NCI-H69 (cell line): ENCODE measurements around the gene UBE2B.

Source experiments
- DNase-seq: peaks from one replicate; lab custom pipeline; 2025; lab: John Stamatoyannopoulos, UW

UBE2B gene

DNA sequence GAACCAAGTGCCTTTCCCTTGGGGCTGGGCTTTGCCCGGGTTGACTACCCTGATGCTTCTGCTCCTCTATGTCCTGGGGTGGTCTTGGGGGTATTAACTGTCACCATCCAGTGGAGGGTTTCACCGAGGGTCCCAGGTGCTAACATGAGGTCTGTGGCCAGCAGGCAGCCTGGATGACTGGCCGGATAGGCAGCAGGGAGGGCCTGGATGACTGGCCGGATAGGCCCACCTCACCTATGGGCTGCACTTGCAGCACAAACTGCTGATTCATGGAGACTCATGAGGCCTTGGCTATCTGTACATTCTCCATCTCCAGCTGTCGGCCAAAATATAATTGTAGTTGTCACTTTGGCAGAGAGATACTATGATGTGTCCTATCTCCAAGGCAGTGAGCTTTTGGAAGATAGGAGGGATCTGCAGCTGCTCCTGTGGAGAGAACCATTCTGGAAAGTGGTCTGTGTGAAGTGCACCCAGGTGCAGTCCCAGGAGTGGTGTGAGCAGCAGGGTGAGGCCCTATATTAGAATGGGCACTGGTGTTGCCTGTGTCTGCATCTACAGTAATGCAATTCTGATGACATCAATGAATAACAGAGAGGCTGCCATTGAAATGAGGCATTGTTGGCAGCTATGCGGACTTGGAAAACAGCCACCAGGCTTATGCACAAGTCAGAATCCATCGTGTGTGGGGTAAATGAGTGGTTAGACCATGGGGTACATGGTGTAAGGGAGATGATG, 66.6 kb downstream of the UBE2B start:
- no peak for DNase-seq

DNA sequence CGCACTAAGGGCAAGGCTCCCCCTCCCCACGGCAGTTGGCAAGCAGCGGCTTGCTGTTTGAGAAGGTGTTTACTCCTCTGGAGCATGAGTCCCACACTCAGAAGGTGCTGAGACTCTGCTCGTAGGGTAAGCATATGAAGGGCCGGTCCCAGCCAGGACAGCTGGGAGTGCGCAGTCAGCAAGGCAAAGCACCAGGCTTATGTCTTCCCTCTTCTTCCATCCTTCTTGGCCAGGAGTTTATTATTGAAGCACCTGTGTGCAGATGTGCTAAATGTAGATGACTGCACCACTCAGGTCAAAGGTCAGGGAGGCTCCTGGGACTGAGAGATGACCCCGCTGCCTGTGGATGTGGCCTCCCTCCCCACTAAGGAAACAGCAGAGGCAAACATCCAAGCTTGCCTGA, 67.4 kb downstream of the UBE2B start:
- no peak for DNase-seq

GRCh38 chr5:134439210-134439654, 67.9 kb downstream of the UBE2B start:
- peak; percentile 75 for DNase-seq

- no peak for DNase-seq
These were observed 68.9 kb downstream of the UBE2B start for GRCh38 chr5:134440201-134440755.
